BJ (cell line): ENCODE data around the gene CRTC3. TPM values are rescaled to one million over a fixed set of nuclear protein-coding genes. Genes with fewer than 3 reads are reported as not detected.
"Not testable (repeated sequence)": the region's sequence is repeated elsewhere in the genome, so short reads cannot be mapped to it uniquely, and the experiment has no call there.

ENCODE experiments used
- CTCF ChIA-PET: fragments of 350-600 bp; formaldehyde crosslinking; extraction: SDS; loops from one replicate; lab custom pipeline; 2021; ENCODE audit warnings: antibody characterized with exemption, inconsistent platforms; lab: Yijun Ruan, JAX
- POLR2A ChIA-PET: fragments of 300-600 bp; sonication (Branson Sonifier 250); formaldehyde crosslinking; extraction: SDS; loops from one replicate; lab custom pipeline; 2021; ENCODE audit warnings: antibody characterized with exemption; lab: Charles Lee
- DNase-seq: peaks from one replicate; pipeline ENCODE4 v3.0.0-alpha.2; 2011; ENCODE audit warnings: low read depth
- H3K27me3 ChIP-seq: 2 replicates; pipeline ENCODE4 v1.6.0; 2011; ENCODE audit warnings: low read length; ENCODE audit not compliant: control insufficient read depth, insufficient read depth
- H3K36me3 ChIP-seq: 2 replicates; pipeline ENCODE4 v1.5.1; 2011; ENCODE audit warnings: low read length; ENCODE audit not compliant: control insufficient read depth, insufficient read depth
- H3K4me3 ChIP-seq: 2 replicates; pipeline ENCODE4 v1.5.1; 2011; ENCODE audit warnings: low read depth, mild to moderate bottlenecking, control low read depth, low read length
- polyA plus RNA-seq: library from polyadenylated mRNA; depleted of rRNA; stranded (reverse); fragments of >200 nt; gene quantifications from 2 replicates; pipeline ENCODE4 v1.2.3, GENCODE V29; 2011
- TF ChIP-seq, protein P1 (sequence below): IDR thresholded peaks from 2 replicates; pipeline ENCODE4 v1.5.1; 2011; ENCODE audit warnings: low read depth, mild to moderate bottlenecking, control low read depth, inconsistent platforms, low read length, moderate library complexity; ENCODE audit not compliant: insufficient read depth

The CRTC3 gene
- polyA plus RNA-seq, 1 experiment: 28.5 TPM

DNA sequence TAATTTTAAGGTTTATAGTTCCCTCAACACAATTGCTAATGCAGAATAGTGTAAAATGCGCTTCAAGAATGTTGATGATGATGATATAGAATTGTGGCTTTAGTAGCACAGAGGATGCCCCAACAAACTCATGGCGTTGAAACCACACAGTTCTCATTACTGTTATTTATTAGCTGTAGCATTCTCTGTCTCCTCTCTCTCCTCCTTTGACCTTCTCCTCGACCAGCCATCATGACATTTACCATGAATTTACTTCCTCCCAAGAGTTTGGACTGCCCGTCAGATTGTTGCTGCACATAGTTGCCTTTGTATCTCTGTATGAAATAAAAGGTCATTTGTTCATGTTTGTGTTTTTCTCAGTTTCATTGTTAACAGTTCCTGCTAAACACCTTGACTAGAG, 27.8 kb upstream of the CRTC3 start:
- Histone ChIP-seq H3K36me3 (peaks cover 11% of the 10 kb centered on the region; the same call in 1 of the 2 replicates), H3K4me3 (no peak overlapping the region), H3K27me3 (no peaks in the 10 kb centered on the region)
- POLR2A ChIA-PET: no interaction called here
- DNase-seq: no peak
- TF ChIP-seq, protein P1, sequence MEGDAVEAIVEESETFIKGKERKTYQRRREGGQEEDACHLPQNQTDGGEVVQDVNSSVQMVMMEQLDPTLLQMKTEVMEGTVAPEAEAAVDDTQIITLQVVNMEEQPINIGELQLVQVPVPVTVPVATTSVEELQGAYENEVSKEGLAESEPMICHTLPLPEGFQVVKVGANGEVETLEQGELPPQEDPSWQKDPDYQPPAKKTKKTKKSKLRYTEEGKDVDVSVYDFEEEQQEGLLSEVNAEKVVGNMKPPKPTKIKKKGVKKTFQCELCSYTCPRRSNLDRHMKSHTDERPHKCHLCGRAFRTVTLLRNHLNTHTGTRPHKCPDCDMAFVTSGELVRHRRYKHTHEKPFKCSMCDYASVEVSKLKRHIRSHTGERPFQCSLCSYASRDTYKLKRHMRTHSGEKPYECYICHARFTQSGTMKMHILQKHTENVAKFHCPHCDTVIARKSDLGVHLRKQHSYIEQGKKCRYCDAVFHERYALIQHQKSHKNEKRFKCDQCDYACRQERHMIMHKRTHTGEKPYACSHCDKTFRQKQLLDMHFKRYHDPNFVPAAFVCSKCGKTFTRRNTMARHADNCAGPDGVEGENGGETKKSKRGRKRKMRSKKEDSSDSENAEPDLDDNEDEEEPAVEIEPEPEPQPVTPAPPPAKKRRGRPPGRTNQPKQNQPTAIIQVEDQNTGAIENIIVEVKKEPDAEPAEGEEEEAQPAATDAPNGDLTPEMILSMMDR: no peak
- CTCF ChIA-PET: interaction anchor here (0.6 kb wide), 1 partner anchor 20 kb away, joined by 3 read pairs; no protein-coding TSS in a partner anchor

DNA sequence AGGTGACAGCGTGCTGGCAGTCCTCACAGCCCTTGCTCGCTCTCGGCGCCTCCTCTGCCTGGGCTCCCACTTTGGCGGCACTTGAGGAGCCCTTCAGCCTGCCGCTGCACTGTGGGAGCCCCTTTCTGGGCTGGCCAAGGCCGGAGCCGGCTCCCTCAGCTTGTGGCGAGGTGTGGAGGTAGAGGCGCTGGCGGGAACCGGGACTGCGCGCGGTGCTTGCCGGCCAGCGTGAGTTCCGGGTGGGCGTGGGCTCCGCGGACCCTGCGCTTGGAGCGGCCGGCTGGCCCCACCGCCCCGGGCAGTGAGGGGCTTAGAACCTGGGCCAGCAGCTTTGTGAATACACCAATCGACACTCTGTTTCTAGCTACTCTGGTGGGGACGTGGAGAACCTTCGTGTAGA, 18.9 kb upstream of the CRTC3 start:
- DNase-seq, H3K27me3 ChIP-seq, H3K36me3 ChIP-seq, POLR2A ChIA-PET, H3K4me3 ChIP-seq: not testable (repeated sequence)
- CTCF ChIA-PET: interaction anchor here (0.9 to 1.6 kb wide), 2 partner anchors 93 to 190 kb away, joined by 3 to 4 read pairs; no protein-coding TSS in a partner anchor

DNA sequence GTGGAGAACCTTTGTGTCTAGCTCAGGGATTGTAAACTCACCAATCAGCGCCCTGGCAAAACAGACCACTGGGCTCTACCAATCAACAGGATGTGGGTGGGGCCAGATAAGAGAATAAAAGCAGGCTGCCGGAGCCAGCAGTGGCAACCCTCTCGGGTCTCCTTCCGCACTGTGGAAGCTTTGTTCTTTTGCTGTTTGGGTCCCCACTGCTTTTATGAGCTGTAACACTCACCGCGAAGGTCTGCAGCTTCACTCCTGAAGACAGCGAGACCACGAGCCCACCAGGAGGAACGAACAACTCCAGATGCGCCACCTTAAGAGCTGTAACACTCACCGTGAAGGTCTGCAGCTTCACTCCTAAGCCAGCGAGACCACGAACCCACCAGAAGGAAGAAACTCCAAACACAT, 18.5 kb upstream of the CRTC3 start:
- H3K4me3 ChIP-seq, H3K27me3 ChIP-seq, H3K36me3 ChIP-seq, POLR2A ChIA-PET, DNase-seq: not testable (repeated sequence)
- CTCF ChIA-PET: interaction anchor here (0.9 to 1.3 kb wide), 2 partner anchors 191 to 375 kb away, joined by 3 to 4 read pairs; no protein-coding TSS in a partner anchor

DNA sequence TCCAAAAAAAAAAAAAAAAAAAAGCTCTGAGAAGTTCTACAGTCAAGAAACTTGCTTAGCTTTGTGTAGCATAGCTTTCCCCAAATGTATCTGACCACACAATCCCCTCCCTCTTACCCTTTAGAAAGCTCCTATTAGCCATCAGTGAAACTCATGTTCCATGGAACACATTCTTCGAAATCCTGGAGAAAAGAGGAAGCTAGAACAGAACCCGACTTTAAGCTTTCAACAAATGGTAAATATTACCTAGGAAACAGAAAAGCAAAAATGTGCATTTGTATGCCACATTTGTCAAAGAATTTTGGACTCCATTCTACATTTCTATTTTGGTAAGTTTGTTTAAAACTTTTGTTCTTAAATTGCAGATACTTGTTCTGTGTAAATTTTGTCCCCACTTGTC, 17.4 kb upstream of the CRTC3 start:
- ChIA-PET CTCF (interaction anchor here (1.1 to 1.3 kb wide), 2 partner anchors 28 to 374 kb away, joined by 3 read pairs; no protein-coding TSS in a partner anchor), POLR2A (no interaction called here)
- no peaks in the 10 kb centered on the region for H3K27me3 ChIP-seq
- H3K36me3 ChIP-seq: no peaks in the 10 kb centered on the region
- no peak overlapping the region for H3K4me3 ChIP-seq
- DNase-seq: no peak
- TF ChIP-seq, protein P1: no peak

DNA sequence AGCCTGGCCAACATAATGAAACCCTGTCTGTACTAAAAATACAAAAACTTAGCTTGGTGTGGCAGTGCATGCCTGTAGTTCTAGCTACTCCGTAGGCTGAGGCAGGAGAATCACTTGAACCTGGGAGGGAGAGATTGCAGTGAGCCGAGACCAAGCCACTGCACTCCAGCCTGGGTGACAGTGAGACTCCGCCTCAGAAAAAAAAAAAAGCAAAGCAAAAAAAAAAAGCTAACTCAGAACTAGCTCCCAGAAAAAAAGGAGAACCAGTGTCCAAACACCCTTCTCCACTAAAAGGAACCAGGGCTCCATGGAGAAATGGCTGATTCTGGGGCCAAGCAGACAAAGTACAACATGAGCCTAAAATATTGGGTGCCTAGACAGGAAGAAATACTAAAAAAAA, 16.7 kb upstream of the CRTC3 start:
- H3K36me3 ChIP-seq: no peaks in the 10 kb centered on the region
- TF ChIP-seq, protein P1: no peak
- no peak for DNase-seq
- CTCF ChIA-PET: interaction anchor here (1.1 kb wide), 1 partner anchor 27 kb away, joined by 3 read pairs; no protein-coding TSS in a partner anchor
- POLR2A ChIA-PET: no interaction called here
- no peak overlapping the region for H3K4me3 ChIP-seq
- H3K27me3 ChIP-seq: no peaks in the 10 kb centered on the region

DNA sequence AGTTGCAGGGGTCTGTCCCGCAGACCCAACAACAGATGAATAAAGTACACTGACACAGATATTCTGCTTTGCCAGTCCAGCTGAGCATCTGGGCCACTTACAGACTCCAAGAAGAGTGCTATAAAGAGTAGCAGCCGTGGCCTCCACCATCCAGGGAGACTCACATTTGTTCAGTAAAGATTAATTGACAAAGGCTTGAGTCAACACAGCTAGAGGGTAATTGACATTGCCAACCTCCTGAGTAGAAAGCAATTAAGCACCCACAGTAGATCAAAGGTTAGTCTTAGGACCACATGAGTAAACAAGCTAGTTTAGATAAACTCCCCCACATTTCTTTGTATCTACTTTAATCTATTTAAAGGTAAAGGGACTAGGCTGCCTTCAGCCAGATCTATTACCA, 16.3 kb upstream of the CRTC3 start:
- H3K4me3 ChIP-seq: no peak overlapping the region
- POLR2A ChIA-PET: no interaction called here
- no peak for DNase-seq
- TF ChIP-seq, protein P1: no peak
- no peaks in the 10 kb centered on the region for H3K36me3 ChIP-seq
- CTCF ChIA-PET: interaction anchor here (0.7 kb wide), 1 partner anchor 220 kb away, joined by 3 read pairs; no protein-coding TSS in a partner anchor
- no peaks in the 10 kb centered on the region for H3K27me3 ChIP-seq

DNA sequence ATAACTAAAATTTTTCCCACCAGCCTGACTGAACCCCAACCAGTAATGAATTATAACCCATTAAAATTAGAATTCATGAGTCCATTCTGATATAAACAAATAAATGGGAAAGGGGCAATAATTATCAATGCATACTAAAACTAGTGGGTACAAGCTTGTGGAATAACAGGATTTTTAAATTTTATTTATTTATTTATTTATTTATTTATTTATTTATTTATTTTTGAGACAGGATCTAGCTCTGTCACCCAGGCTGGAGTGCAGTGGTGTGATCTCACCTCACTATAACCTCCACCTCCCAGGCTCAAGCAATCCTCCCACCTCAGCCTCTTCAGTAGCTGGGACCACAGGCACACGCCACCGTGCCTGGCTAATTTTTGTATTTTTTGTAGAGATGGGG, 15.8 kb upstream of the CRTC3 start:
- H3K36me3 ChIP-seq, POLR2A ChIA-PET, H3K4me3 ChIP-seq, H3K27me3 ChIP-seq, DNase-seq: not testable (repeated sequence)
- CTCF ChIA-PET: interaction anchor here (0.6 to 0.7 kb wide), 2 partner anchors 69 to 220 kb away, joined by 3 read pairs; no protein-coding TSS in a partner anchor
